A673 (cell line): ENCODE results near the gene HTR2A. TPM values are rescaled to one million over a fixed set of nuclear protein-coding genes. Genes with fewer than 3 reads are reported as not detected.

ENCODE experiments used
- BruUV-seq: library from RNA; stranded (reverse); fragments of 400-500 nt; replicated peaks from 2 replicates; lab custom pipeline; 2021; lab: Mats Ljungman, UMichigan
- CTCF ChIA-PET: fragments of 300-600 bp; sonication (Branson Sonifier 250); formaldehyde crosslinking; loops from one replicate; lab custom pipeline; 2022; ENCODE audit warnings: antibody characterized with exemption; lab: Charles Lee
- POLR2A ChIA-PET: fragments of 300-600 bp; sonication (Branson Sonifier 250); formaldehyde crosslinking; loops from one replicate; lab custom pipeline; 2022; ENCODE audit warnings: antibody characterized with exemption; ENCODE audit not compliant: low non-redundant PET; lab: Charles Lee
- DNase-seq: peaks from one replicate; pipeline ENCODE4 v3.0.0-alpha.2; 2015; ENCODE audit warnings: low spot score
- H3K27ac ChIP-seq: fragments of 200-600 bp; sonication (generic); 2 replicates; pipeline ENCODE4 v1.5.1; 2016; ENCODE audit warnings: mixed run types, low read depth, mild to moderate bottlenecking, mixed read lengths, antibody characterized with exemption, low read length; ENCODE audit not compliant: poor library complexity, severe bottlenecking
- H3K27me3 ChIP-seq: fragments of 200-600 bp; sonication (generic); replicated peaks from 2 replicates; pipeline ENCODE4 v1.6.1; 2017; ENCODE audit warnings: mixed run types, low read depth, mild to moderate bottlenecking, mixed read lengths, antibody characterized with exemption, low read length; ENCODE audit not compliant: insufficient read depth, poor library complexity
- H3K36me3 ChIP-seq: fragments of 200-600 bp; sonication (generic); 2 replicates; pipeline ENCODE4 v1.6.1; 2016; ENCODE audit warnings: mixed run types, mild to moderate bottlenecking, mixed read lengths, antibody characterized with exemption, low read length; ENCODE audit not compliant: insufficient read depth, poor library complexity, severe bottlenecking
- H3K4me1 ChIP-seq: fragments of 200-600 bp; sonication (generic); 2 replicates; pipeline ENCODE4 v1.6.1; 2017; ENCODE audit warnings: mixed run types, mild to moderate bottlenecking, mixed read lengths, antibody characterized with exemption, low read length; ENCODE audit not compliant: insufficient read depth, poor library complexity, severe bottlenecking
- H3K4me3 ChIP-seq: fragments of 200-600 bp; sonication (generic); 2 replicates; pipeline ENCODE4 v1.5.1; 2016; ENCODE audit warnings: low read depth, mixed run types, mild to moderate bottlenecking, mixed read lengths, low read length; ENCODE audit not compliant: poor library complexity, severe bottlenecking
- H3K9me3 ChIP-seq: fragments of 200-600 bp; sonication (generic); 2 replicates; pipeline ENCODE4 v1.6.1; 2016; ENCODE audit warnings: mixed run types, low read depth, mild to moderate bottlenecking, mixed read lengths, antibody characterized with exemption, low read length; ENCODE audit not compliant: poor library complexity, severe bottlenecking
- CTCF ChIP-seq: fragments of 300-800, 200-600 bp; sonication (generic); conservative IDR thresholded peaks from 2 replicates; pipeline ENCODE4 v1.5.1; 2017; ENCODE audit warnings: low read depth, mild to moderate bottlenecking, antibody characterized with exemption, low read length, moderate library complexity, mixed read lengths
- EZH2 ChIP-seq: fragments of 200-600 bp; sonication (generic); IDR thresholded peaks from 2 replicates; pipeline ENCODE4 v1.6.1; 2017; ENCODE audit warnings: borderline replicate concordance, low read depth, mild to moderate bottlenecking, mixed read lengths, antibody characterized with exemption, low read length; ENCODE audit not compliant: poor library complexity, severe bottlenecking
- intact Hi-C: fragments of 100-400 bp; cut with micrococcal nuclease; formaldehyde crosslinking; loops from one replicate; pipeline ENCODE4 v1.10.0; 2022; ENCODE audit not compliant: unreplicated experiment
- total RNA-seq: library from RNA; stranded (reverse); gene quantifications from 2 replicates; pipeline ENCODE4 v1.2.3, GENCODE V29; 2021

Gene HTR2A
- total RNA-seq, 1 experiment from 2014 or later: not detected

GRCh38 chr13:46860722-46861121 lies 36.1 kb downstream of the HTR2A start:
- no peak for DNase-seq
- ChIA-PET CTCF (no interaction called here), POLR2A (no interaction called here)
- H3K4me3 ChIP-seq: no peak overlapping the region
- no TSS peak for BruUV-seq
- H3K4me1 ChIP-seq: no peaks in the 10 kb centered on the region
- no peak overlapping the region for H3K27ac ChIP-seq
- H3K9me3 ChIP-seq: no peaks in the 10 kb centered on the region
- TF ChIP-seq CTCF (no peak), EZH2 (no peak)
- no peaks in the 10 kb centered on the region for H3K27me3 ChIP-seq
- intact Hi-C loops: no loop called here
- H3K36me3 ChIP-seq: no peaks in the 10 kb centered on the region

GRCh38 chr13:46858776-46859175 lies 38.1 kb downstream of the HTR2A start:
- no TSS peak for BruUV-seq
- POLR2A ChIA-PET: no interaction called here
- CTCF ChIA-PET: no interaction called here
- no peak for DNase-seq
- TF ChIP-seq EZH2 (no peak), CTCF (no peak)
- Histone ChIP-seq H3K4me1 (no peaks in the 10 kb centered on the region), H3K4me3 (no peak overlapping the region), H3K27me3 (no peaks in the 10 kb centered on the region), H3K36me3 (no peaks in the 10 kb centered on the region), H3K9me3 (no peaks in the 10 kb centered on the region), H3K27ac (no peak overlapping the region)
- intact Hi-C loops: no loop called here

GRCh38 chr13:46858163-46858562 lies 38.7 kb downstream of the HTR2A start:
- Histone ChIP-seq H3K36me3 (no peaks in the 10 kb centered on the region), H3K9me3 (no peaks in the 10 kb centered on the region), H3K4me3 (no peak overlapping the region), H3K27me3 (no peaks in the 10 kb centered on the region), H3K4me1 (no peaks in the 10 kb centered on the region), H3K27ac (no peak overlapping the region)
- intact Hi-C loops: no loop called here
- ChIA-PET POLR2A (interaction anchor here (0.6 kb wide), 1 partner anchor 10 kb away, joined by 4 read pairs; no protein-coding TSS in a partner anchor), CTCF (no interaction called here)
- TF ChIP-seq CTCF (no peak), EZH2 (no peak)
- no peak for DNase-seq
- no TSS peak for BruUV-seq
